ENCODE results near the gene NPY5R. TPM values are rescaled to one million over a fixed set of nuclear protein-coding genes. Genes with fewer than 3 reads are reported as not detected.

Gene NPY5R
- total RNA-seq, 4 donors from 2014 or later = 0.35 to 0.40 TPM; not detected in 2

DNA sequence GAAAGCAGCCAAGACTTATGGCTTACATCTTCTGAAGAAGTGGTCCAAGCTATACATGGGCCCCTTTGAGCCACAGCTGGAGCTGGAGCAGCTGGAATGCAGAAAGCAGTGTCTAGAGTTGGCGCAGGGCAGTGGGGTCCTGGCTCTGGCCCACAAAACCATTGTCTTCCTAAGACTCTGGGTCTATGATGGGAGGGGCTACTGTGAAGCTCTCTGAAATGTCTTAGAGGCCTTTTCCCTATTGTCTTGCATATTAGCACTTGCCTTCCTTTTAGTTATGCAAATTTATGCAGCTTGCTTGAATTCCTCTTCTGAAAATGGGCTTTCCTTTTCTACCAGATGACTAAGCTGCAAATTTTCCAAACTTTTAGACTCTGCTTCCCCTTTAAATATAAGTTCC lies 26.6 kb upstream of the NPY5R start:
- intact Hi-C loops (cut with DNase I; ENCODE audit: low total_unique reads) = no loop called here
- Histone ChIP-seq H3K27me3 (no peaks in the 10 kb centered on the region), H3K9me3 (peaks cover 0 to 4% of the 10 kb centered on the region in 2 donors), H3K4me3 (no peak overlapping the region), H3K4me1 (no peaks in the 10 kb centered on the region), H3K36me3 (no peaks in the 10 kb centered on the region), H3K27ac (no peak overlapping the region)
- no peak for DNase-seq
- TF ChIP-seq, protein P1, sequence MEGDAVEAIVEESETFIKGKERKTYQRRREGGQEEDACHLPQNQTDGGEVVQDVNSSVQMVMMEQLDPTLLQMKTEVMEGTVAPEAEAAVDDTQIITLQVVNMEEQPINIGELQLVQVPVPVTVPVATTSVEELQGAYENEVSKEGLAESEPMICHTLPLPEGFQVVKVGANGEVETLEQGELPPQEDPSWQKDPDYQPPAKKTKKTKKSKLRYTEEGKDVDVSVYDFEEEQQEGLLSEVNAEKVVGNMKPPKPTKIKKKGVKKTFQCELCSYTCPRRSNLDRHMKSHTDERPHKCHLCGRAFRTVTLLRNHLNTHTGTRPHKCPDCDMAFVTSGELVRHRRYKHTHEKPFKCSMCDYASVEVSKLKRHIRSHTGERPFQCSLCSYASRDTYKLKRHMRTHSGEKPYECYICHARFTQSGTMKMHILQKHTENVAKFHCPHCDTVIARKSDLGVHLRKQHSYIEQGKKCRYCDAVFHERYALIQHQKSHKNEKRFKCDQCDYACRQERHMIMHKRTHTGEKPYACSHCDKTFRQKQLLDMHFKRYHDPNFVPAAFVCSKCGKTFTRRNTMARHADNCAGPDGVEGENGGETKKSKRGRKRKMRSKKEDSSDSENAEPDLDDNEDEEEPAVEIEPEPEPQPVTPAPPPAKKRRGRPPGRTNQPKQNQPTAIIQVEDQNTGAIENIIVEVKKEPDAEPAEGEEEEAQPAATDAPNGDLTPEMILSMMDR (IDR thresholded peaks at IDR 0.05) = no peak
- TF ChIP-seq POLR2A (IDR thresholded peaks at IDR 0.05) = no peak

DNA sequence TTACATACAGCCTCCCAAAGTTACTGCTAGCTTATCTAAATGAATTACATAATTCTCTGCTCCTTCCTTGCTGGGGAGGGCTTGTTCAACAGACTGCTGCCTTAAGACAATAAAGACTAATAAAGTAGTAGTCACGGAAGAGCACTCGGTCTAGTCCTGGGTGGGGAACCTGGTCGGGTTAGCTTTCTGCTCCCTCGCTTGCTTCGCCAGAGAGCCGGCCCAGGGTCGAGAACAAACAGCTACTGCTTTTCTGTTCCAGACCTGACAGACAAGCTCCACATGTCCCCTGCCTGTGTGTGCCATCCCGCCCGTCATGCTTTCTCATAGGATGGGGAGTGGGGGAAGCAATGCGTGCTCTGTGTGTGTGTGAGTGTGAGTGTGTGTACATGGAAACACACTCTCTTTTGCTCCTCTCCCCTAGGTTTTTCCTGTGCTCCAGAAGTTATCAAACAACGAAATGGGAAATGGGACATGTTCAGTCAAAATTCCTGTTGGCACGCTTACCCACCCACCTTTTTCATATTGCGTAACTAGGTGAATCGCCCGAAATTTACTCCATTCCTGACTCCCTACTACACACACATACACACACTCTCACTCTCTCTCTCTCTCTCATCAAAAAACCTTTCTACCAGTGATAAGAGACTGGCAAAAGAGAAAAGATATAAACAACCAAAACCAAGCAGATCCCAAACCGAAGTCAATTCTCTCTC lies 12.6 kb upstream of the NPY5R start:
- DNase-seq = no peak
- H3K9me3 ChIP-seq = no peaks in the 10 kb centered on the region
- H3K27me3 ChIP-seq = no peaks in the 10 kb centered on the region
- no peaks in the 10 kb centered on the region for H3K36me3 ChIP-seq
- no peaks in the 10 kb centered on the region for H3K4me1 ChIP-seq
- TF ChIP-seq, protein P1 (IDR thresholded peaks at IDR 0.05) = no peak
- TF ChIP-seq POLR2A (IDR thresholded peaks at IDR 0.05) = no peak
- intact Hi-C loops (cut with DNase I; ENCODE audit: low total_unique reads) = no loop called here
- peak overlapping the region; percentile 36 to 43 for H3K4me3 ChIP-seq
- H3K27ac ChIP-seq = peak overlapping the region; percentile 42 to 55

DNA sequence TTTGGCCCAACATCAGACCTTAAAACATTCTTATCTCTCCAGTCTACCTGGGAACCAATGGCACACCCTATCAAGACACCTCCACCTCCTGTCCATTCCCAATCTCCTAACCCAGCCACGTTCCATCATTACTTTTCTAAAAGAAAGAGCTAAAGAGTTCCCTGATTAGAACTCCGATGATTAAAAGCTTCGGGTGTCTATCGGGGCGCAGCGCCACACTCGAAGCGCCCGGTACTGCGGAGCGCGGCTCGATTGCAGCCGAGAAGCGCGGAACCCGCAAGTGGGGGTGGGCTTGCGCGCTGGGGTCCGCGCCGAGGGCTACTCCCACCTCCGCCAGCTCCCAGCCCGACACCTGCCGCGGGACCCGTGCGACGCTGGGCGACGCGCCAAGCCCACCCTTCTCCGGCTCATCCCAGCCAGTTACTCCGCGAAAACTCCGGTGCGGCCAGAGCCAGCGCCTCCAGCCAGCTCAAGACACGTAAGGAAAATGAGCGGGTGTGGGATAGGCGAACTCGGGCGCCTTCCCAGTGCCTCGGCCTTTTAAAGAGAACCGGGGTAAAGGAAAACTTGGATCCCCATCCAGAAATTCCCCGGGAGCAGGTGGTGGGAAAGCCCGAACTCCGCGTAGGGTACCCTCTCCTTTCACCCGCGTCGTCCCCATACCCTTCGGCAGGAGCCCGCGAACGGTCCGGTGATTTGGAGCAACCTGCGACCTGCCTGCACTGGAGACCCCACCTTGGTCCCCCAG lies 11.9 kb upstream of the NPY5R start:
- Histone ChIP-seq H3K9me3 (no peaks in the 10 kb centered on the region), H3K4me3 (peak overlapping the region; percentile 36 to 43), H3K27me3 (no peaks in the 10 kb centered on the region), H3K27ac (peak overlapping the region; percentile 42 to 55), H3K36me3 (no peaks in the 10 kb centered on the region), H3K4me1 (no peaks in the 10 kb centered on the region)
- peak in 1 of 2 donors; percentile 22 for DNase-seq
- intact Hi-C loops (cut with DNase I; ENCODE audit: low total_unique reads) = no loop called here
- no peak for TF ChIP-seq POLR2A (IDR thresholded peaks at IDR 0.05)
- TF ChIP-seq, protein P1 (IDR thresholded peaks at IDR 0.05) = no peak

DNA sequence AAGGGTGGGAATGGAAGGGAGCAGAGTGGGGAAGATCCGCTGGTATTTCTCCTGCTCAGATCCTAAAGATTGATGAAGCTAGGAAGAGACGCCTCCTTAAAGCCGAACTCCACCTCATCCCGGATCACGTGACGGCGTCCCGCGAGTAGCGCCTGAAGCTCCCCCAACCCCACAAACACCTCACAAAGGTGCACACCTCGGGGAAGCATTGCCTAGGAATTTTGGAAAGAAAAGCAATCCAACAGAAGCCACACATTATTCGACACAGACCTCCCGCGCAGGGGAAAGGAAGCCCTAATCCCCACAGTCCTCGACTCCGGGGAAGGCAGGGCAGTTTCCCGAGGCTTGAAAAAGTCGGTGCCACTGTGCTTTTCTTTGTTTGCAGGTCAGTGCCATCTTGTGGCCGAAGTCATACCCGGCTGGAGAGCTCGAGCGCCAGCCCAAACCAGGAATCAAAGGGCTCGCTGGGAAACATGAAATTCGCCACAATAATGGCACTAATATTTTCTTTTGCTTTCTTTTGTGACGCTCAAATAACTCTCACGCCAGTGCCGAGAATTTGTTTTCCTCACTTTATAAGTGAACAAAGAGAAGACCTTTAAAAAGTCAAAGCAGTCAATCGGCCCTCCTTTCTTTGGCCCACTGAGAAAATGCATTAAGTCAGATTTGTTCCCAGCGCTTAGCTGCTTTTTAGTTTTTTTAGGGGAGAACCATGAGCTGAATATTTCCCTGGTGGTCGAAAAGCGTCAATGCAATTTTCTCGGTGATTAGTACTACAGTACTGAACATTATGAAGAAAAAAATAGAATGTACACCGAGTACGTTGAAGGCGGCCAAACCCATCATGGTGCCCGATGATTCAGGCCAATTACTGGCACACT lies 10.9 kb upstream of the NPY5R start, which contains the start of gene NPY1R:
Gene NPY1R, minus strand, starts transcription at position 71 of the 881 bp plus-strand sequence. CDS start 6,042 bp downstream, outside the sequence.
- Histone ChIP-seq H3K4me3 (peak within 1 kb of the TSS; percentile 36 to 43), H3K27me3 (no peaks in the 10 kb centered on the region), H3K9me3 (no peaks in the 10 kb centered on the region), H3K27ac (peak within 1 kb of the TSS; percentile 42 to 55), H3K36me3 (no peaks in the 10 kb centered on the region), H3K4me1 (no peaks in the 10 kb centered on the region)
- TF ChIP-seq, protein P1 (IDR thresholded peaks at IDR 0.05) = peak; percentile 38 to 58 (median 50)
- no peak for TF ChIP-seq POLR2A (IDR thresholded peaks at IDR 0.05)
- intact Hi-C loops (cut with DNase I; ENCODE audit: low total_unique reads) = no loop called here
- peak; percentile 55 to 59 for DNase-seq
